CD4-positive, alpha-beta T cell treated with Interleukin-21 for 1 hour (primary cell): ENCODE data around the gene LYPD6B.

Source experiments
- DNase-seq: peaks from one replicate; pipeline ENCODE4 v3.0.0-alpha.2; 2020

The LYPD6B gene

DNA sequence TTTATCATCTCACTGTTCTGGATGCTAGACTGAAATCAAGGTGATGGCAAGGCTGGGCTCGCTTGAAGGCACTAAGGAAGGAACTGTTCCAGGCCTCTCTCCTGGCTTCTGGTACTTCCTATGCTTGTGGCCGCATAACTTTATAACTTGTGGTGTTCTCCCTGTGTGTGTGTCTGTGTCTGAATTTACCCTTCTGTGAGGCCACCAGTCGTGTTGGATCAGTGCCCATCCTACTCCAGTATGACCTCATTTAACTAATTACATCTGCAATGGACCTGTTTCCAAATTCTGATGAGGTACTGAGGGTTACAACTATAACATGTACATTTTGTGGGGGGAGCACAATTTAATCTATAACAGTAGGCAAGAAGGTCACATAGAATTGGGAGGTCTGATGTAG is 41.6 kb downstream of the LYPD6B start:
- no peak for DNase-seq

DNA sequence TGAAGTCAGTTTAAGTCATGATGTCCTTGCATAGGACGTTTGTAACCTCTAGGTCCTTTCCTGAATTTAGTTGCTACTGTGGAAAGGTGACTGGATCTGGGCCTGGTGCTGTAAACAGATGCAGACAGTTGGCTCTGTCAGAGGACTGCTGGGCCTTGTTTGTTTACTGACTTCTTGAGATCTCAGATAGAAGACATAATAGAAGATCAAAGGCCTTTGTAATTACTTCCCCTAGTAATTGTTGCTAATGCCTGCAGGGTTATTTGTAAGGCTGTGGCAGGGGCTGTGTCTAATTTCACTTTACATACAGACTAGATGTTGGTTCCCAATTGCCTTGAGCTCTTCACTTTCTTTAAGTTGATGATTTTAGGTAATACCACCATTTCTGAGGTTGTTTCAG is 42.5 kb downstream of the LYPD6B start:
- DNase-seq, result no peak

DNA sequence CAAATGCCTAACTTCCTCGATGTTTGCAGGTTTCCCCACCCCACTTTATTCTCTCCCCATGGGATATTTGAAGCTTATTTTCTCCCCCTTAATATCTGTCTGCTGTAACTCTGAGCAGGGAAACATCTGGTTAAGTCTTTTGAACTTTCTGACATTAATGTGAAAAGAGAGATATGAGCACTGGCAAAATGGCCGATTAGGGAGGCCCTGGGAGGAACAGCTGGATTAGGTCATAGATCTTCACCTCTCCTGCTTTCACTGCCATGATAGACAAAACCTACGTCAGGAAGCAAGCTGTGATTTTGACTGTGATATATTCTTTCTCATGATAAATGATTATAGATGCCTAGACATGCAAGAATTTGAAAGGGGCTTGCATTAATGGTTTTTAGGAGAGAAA is 43.6 kb downstream of the LYPD6B start:
- DNase-seq, result no peak

DNA sequence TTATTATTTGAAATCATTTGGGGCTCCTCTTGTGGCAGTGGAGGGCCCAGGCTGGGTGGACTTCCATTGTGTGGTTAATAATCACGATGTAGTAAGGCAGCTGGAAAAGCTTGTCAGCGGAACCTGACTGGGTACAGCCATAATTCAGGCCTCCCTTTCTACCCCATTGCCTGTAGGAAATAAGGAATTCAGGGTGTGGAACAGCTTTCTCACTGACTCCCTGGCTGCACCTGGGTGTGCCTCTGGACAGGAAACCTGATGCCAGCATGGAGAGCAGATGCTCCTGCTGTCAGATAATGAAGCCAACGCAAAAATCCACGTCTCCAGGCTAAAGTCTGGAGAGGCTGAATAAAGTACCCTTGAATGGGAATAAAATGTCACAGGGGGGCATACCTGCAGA is 44.2 kb downstream of the LYPD6B start:
- DNase-seq, result no peak

DNA sequence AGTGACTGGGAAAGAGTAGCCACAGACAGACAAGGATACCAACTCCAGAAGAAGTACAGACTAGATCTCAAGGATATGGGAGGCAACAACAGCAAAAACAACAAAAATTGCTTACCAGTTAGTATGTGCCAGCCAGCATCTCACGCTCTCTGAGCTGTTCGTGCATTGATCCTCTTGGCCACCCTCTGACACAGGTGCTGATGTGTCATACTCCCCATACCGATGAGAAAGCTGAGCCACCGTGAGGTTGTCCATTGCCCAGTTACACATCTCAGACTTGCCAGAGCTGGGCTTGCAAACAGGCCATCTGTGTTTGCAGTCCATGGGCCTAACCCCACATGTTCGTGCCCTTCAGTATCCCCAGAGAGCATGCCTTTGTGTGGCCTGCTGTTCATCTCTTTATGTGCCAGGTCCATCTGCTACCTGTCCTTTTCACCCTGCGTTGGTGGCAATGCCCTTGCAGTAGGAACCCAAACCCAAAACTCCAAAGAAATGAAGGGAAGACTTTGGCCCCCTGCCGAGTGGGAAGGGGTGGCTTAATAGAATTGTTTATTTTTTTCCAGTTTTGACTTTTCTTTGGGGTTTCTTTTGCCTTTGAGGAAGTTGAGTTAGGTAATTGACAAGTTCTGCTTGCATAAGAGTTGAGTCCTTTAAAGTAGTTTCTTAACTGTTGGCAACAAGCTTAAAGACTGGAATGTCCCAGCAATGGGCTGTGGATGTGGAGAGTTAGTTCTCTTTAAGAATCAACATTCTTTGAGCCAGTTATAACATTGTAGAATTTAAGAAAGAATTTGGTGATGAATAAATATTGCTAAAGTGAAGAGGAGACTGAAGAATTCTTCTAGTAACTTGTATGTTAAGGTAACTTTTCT is 46.7 kb downstream of the LYPD6B start:
- no peak for DNase-seq

DNA sequence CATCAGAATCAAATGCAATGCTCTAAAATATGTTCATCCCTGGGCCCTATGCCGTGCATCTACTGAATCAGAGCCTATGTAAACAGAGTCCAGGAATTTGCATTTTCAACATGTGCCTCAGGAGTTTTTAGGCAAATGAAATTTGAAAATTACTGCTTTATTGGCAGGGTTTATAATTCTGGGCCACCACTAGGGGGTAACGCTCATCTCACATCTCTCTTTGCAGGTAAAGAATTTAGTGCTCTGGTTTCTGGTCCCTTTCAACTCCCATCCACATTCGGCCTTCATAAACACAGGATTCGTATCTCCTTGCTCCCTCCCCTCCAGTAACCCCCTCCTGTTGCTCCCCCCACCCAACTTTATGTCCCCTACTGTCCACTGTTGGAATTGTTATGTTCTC is 49.3 kb downstream of the LYPD6B start:
- DNase-seq, result no peak

DNA sequence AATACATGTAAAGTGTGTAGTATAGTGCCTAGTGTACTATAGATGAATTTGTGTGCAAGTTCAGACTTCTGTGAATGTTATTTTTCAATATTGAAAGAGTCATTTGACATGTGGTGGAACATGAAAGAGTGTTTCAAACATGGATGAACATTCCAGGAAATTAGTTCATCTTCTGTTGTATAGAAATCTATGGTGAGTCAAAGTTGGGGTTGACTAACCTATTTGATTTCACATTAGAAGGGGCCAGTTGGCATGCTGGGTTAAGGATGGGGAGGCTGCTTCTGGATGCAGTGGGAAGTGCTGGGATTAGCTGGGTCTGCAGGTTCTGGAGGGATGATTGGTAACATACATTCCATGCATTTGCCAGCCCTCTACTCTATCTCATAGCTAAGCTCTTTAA is 50.6 kb downstream of the LYPD6B start:
- no peak for DNase-seq

DNA sequence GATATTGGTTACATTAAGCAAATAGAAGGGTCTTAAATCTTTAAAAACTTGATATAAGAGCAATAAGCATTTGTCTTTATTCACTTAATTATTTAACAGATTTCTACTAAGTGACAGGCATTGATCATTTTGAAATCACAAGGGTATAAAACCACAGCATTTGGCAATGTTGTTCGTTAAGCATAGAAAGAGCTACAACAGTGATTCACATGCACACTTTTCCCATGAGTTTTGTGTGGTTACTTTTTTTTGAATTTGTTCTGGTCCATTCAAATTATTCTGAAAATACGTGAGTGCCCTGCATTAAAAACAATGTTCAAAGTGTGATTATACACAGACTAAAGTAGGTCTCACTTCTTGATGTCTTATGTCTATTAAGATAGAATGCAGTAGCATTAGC is 52.2 kb downstream of the LYPD6B start:
- DNase-seq, result no peak

DNA sequence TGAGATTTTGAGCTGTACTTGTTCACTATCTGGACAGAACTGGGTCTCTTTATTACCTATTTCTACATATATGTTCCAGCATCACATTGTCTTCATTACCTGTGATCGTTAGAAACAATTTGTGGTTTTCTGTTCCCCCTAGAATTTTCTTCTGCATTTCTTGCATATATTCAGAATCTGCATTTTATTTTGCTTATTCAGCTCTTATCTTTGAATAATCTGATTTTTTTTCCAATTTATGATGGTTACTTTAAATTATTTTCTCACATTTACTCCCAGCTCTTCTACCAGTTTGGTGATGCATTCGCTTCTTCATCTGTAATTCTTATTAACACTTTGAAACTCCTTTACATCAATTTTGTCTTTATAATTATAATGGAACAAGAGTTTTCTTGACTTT is 55.1 kb downstream of the LYPD6B start:
- DNase-seq, result no peak

DNA sequence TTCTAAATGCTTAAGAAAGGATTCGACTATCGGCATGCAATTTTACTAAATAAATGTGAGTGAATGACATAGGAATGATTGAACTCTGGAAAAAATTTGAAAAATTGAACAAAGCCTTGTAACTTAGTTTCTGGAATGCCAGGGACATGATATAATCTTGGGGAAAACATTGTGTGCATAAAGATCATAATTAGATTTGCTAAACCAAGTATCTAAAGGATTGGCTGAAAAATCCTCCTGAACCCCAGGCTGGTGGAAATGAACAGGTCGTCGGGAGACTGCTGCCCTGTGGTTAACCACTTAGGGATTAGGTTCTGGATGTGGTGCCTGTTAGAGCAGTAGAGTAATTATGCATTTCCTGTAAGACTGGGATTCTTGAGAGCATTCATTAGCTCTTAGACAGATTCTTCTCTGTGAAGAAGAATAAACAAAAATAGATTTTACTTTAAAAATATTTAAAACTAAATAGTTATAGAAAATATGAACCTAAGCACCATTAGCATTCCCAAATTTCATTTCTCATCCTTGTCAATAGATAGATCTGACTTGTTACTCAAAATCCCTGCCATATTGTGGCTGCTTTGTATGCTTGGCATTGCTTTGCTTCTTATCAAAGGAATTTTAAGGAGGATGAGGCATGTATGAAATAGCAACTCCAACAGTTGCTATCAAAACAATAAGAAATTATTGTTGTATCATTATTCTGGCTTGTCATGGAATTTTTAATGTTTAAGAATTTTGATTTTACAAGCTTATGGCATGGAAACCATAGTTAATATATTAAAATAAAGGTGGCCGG is 55.9 kb downstream of the LYPD6B start:
- no peak for DNase-seq

DNA sequence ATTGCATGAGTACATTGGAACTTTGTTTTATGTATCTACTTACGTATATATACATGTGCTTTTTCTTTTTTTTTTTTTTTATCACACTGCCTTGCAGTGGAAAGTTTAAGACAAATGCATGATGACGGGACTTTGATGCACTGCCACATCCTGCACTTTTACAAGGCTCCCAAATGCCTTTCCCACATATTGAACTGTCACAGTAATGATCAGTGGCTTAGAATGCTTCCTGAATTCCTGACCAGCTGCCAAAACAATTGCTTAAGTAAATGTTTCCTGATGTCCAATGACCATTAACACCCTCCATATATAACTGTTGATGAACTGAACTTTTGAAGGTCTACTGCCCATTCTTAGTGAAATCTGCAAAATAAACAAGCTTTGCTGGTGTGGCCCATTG is 60.2 kb downstream of the LYPD6B start:
- no peak for DNase-seq

DNA sequence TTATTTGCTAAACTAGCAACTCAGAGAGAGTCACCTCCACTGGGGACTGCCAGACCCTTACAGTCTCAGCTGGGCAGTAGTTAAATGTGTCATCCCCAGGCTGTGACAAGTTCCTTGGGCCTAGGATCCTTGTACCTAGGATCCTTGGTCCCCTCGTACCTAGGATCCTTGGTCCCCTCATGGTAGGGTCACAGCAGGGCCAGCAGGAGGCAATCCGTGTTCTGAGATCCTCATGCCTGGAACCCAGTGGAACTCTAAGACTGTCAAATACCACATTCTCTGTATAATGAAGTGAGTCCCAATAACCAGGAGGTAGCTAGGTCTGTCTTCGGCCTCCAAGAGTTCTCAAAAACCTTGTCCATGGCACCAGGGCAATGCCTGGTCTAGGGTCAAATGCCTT is 60.8 kb downstream of the LYPD6B start:
- no peak for DNase-seq

DNA sequence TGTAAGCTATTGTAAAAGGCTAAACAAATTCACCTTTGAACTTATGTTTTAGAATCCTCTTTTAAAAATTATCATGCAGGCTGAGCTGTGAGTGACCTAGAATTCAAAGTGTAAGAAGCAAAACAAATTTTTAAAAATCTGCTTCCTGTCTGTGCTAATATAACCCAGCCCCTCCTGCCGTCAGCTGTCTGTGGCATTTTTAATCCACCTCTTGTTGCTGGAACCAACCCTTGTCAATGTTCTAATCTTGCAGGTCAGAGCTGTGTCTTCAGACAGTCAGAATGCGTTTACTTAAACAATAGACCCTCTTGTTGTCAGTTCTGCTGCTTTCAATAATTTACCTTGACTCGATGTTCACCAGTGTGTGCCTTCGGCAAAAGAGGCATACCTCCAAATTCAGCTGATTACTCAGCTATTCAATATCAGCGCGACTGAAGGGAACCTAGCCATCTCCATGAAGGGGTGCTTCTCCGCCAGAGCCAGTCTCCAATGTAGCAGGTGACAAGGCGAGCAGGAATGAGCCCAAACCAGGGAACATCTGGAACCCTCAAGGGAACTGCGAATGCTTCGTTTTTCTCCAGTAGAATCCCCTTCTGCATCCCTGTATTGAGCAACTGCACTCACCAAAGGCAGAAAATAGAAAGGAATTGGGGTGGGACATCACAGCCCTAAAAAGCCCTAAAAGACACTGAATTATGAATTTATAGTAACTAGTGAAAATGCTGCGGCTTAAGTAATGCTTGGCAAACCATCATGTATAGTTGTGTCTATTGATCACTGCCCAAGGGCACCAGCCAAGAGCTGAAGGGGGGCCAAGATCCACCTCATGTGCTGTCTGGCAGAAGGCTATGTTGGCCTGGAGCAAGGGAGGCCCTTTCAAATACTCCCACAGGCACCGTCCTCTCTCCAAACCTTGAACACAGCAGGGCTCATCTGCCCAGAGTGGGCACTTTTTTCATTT is 62.5 kb downstream of the LYPD6B start:
- no peak for DNase-seq

DNA sequence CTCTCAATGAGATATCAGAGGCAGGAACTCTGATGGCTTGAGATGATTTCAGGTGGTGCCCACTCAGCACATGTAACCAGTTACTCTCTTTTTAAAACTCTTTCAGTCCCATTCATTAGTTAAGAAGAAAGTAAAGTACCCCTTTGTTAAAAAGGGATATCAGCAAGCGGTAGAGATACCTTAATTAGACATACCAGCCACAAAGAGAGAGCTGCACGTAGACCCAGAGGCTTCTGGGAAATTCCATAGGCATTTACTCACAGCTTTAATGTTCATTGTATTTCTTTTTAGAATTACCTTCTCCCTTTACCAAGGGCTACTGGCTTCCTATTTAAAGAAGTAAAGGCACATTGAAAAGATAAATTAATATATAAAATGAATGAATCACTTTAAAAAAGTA is 63.3 kb downstream of the LYPD6B start:
- no peak for DNase-seq

DNA sequence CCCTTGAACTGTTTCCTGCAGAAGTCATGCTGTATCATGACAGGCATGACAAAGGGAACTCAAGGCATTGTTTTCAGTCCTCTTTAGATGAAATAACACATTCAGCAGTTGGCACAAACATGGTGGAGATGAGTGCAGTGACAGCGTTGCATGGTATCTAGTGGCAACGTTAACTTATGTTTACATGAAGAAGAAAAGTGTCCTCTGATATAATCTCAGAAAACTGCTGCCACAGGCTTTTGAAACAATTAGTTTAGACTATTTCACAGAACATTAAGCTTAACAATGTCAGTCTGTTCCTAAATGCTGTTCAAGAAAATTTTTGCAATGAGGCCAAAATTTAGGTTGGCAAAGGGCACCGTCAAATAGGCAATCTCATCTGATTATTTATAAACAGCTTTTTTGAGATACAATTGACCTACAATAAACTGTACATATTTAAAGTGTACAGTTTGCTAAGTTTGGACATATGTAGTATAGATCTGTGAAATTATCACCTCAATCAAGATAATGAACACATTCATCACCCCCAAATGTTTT is 64.7 kb downstream of the LYPD6B start:
- no peak for DNase-seq

DNA sequence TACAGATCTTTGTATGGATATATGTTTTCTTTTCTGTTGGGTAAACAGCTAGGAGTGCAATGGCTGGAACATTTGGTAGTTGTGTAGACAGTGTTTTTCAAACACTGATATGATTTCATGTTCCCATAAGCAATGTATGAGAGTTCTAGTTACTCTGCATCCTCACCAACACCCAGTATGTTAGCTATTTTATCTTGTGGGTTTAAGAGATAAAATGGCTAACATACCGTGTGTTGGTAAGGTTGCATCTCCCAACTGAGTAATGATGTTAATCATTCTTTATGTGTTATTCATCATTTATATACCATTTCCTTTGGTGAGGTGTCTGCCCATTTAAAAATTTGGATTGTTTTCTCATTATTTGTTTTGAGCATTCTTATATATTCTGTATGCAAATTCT is 65.7 kb downstream of the LYPD6B start:
- DNase-seq, result no peak

DNA sequence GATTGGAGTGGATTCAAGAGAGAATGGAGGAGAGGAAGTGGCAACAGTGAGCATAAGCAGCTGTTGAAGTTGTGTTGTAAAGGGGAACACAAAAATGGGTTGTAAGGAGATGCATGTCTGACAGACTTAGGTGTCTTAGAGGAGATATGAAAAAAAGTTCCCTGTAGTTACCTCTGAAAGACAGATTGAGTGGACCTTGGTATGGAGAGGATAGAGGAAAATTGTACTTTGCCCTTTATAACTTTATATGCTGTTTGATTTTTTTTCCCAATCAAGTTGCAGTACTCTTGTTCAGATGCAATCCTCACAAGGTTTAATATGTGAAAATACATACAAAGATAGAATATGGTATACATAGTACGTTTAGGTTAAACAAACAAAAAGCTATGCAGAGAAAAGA is 73.6 kb downstream of the LYPD6B start:
- DNase-seq, result no peak

DNA sequence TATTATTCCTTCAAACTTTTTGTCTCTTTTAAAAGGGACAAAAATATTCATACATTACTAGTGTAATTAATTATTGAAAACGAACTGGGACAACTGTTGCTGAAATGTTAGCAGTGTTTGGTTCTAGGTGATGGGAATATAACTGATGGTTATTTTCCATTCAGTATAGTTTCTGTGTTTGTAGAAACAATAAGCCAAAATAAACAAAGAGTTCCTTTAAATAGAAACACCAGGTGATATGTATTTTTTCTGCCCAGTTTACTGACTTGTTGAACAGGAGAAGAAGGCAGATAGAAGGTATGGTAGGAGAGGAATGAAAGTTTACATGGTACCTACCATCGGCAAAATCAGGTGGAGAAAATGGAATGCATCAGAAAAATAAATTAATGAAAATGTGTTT is 74.2 kb downstream of the LYPD6B start:
- DNase-seq, result no peak

DNA sequence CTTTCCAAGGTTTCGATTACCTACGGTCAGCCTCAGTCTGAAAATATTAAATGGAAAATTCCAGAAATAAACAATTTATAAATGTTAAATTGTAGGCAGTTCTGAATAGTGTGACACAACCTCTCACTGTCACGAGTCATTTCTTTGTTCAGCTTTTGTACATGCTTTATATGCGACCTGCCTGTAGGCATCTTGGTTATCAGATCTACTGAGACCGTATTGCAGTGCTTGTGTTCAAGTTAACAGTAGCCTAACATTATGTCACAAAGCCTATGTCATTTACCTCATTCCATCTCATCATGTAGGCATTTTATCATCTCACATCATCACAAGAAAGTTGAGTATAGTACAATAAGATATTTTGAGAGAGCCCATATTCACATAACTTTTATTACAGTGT is 77.3 kb downstream of the LYPD6B start:
- no peak for DNase-seq

DNA sequence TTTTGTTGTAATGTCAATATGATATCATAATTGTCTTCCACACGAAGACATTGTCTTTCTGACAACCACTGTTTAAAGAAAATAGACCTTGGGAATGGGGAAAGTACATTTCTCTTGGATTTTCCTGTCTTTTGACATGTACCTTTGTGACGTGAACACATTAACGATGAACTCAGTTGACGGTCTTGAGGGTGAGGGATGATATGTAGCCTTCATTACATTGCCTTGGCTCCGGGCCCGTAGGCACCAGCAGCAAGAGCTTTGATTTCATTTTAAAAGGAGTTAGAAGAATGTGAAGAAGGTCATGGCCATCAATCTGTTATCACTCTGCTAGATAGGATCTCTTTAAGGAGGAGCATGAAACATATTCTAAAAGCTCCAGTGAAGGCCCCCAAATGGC is 80.9 kb downstream of the LYPD6B start:
- DNase-seq, result no peak

DNA sequence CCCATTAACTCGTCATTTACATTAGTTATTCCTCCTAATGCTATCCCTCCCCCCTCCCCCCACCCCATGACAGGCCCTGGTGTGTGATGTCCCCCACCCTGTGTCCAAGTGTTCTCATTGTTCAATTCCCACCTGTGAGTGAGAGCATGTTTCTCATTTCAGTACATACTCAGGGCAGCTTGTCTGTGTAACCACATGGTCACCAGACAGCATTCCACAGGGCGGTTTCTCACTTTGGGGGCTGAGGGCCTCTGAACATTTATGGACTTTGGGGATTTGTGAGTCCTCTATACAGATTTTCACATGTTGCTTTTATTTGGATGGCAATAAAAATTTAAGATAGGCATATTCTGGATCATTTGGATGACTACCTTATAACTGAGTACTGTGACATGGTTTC is 84.0 kb downstream of the LYPD6B start:
- DNase-seq, result no peak

DNA sequence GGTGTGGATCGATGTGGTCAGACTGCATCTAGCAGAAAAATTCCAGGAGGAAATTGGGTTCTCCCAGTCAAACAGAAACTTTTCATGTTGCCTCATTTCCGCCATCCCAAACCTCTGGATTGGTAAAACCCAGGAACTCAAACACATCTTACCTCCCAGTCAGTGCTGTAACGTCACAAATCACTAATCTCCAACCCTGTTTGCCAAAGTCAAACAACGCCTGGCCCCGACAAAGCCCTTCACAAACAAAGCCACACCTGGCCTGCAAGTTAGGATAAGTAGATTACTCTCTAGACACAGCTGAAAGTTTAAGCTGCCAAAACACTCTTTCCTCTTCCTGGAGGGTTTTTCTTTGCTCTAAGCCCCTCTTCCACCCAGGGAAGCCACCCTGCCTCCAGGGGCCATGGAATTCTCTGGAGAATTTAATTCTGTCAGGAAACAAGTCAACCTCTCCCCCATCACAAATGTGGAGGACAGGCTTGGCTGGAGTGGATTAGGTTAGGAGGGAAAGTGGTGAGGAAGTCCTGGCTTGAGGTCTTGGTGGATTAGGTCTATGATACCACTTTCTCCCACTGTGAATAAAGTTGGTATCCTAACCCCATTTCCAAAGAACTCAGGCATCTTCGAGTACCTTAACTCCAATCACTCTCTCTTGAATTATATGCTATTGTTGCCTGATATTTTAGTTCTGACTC is 86.7 kb downstream of the LYPD6B start:
- no peak for DNase-seq
